HAP-1 (cell line): ENCODE measurements around the gene GPR156.

Experiments used
- DNase-seq, 2 experiments: peaks; one replicate each; pipeline ENCODE4 v3.0.0-alpha.2; 2016 to 2020; ENCODE audit warnings: low spot score in 2 of 2
- H3K27me3 ChIP-seq: fragments of 250-450 bp; sonication (Bioruptor Pico); 2 replicates; pipeline ENCODE4 v1.5.1; 2020; ENCODE audit warnings: low read depth, mild to moderate bottlenecking, moderate library complexity
- H3K36me3 ChIP-seq: fragments of 250-450 bp; sonication (Bioruptor Pico); replicated peaks from 2 replicates; pipeline ENCODE4 v1.5.1; 2020; ENCODE audit warnings: mild to moderate bottlenecking
- H3K4me1 ChIP-seq: fragments of 250-450 bp; sonication (Bioruptor Pico); 2 replicates; pipeline ENCODE4 v1.5.1; 2020; ENCODE audit warnings: mild to moderate bottlenecking
- H3K4me3 ChIP-seq: fragments of 250-450 bp; sonication (Bioruptor Pico); 2 replicates; pipeline ENCODE4 v1.5.1; 2020; ENCODE audit warnings: mild to moderate bottlenecking, moderate library complexity
- H3K9me3 ChIP-seq: fragments of 250-450 bp; sonication (Bioruptor Pico); 2 replicates; pipeline ENCODE4 v1.5.1; 2020; ENCODE audit warnings: mild to moderate bottlenecking, moderate library complexity
- in situ Hi-C: fragments of 300-500 bp; cut with MboI; formaldehyde crosslinking; loops from 3 replicates; pipeline ENCODE4 v1.14.3; 2020; ENCODE audit warnings: low sequenced_read_pairs, inconsistent platforms, mixed read lengths

Gene GPR156

GRCh38 chr3:120140098-120140742, 144.8 kb downstream of the GPR156 start:
- no peak overlapping the region for H3K4me3 ChIP-seq
- H3K36me3 ChIP-seq, result no peaks in the 10 kb centered on the region
- H3K9me3 ChIP-seq, result no peaks in the 10 kb centered on the region
- H3K27me3 ChIP-seq, result no peaks in the 10 kb centered on the region
- in situ Hi-C loops, result no loop called here
- no peaks in the 10 kb centered on the region for H3K4me1 ChIP-seq
- no peak for DNase-seq

GRCh38 chr3:120139140-120139539, 145.9 kb downstream of the GPR156 start:
- Histone ChIP-seq H3K36me3 (no peaks in the 10 kb centered on the region), H3K4me3 (no peak overlapping the region), H3K4me1 (no peaks in the 10 kb centered on the region), H3K27me3 (no peaks in the 10 kb centered on the region), H3K9me3 (no peaks in the 10 kb centered on the region)
- DNase-seq, result no peak
- in situ Hi-C loops, result no loop called here

GRCh38 chr3:120137548-120137947, 147.5 kb downstream of the GPR156 start:
- Histone ChIP-seq H3K9me3 (no peaks in the 10 kb centered on the region), H3K36me3 (no peaks in the 10 kb centered on the region), H3K4me1 (no peaks in the 10 kb centered on the region), H3K4me3 (no peak overlapping the region), H3K27me3 (no peaks in the 10 kb centered on the region)
- in situ Hi-C loops, result no loop called here
- no peak for DNase-seq

- in situ Hi-C loops, result no loop called here
- H3K36me3 ChIP-seq, result no peaks in the 10 kb centered on the region
- H3K4me1 ChIP-seq, result no peaks in the 10 kb centered on the region
- H3K27me3 ChIP-seq, result no peaks in the 10 kb centered on the region
- no peak overlapping the region for H3K4me3 ChIP-seq
- no peaks in the 10 kb centered on the region for H3K9me3 ChIP-seq
- no peak for DNase-seq
These were observed 154.4 kb downstream of the GPR156 start for GRCh38 chr3:120130656-120131055.

GRCh38 chr3:120129718-120130513, 155.1 kb downstream of the GPR156 start:
- Histone ChIP-seq H3K36me3 (no peaks in the 10 kb centered on the region), H3K9me3 (no peaks in the 10 kb centered on the region), H3K27me3 (no peaks in the 10 kb centered on the region), H3K4me1 (no peaks in the 10 kb centered on the region), H3K4me3 (no peak overlapping the region)
- in situ Hi-C loops, result no loop called here
- no peak for DNase-seq

- Histone ChIP-seq H3K4me1 (no peaks in the 10 kb centered on the region), H3K27me3 (no peaks in the 10 kb centered on the region), H3K9me3 (no peaks in the 10 kb centered on the region), H3K36me3 (no peaks in the 10 kb centered on the region), H3K4me3 (no peak overlapping the region)
- in situ Hi-C loops, result no loop called here
- DNase-seq, result no peak
These were observed 156.0 kb downstream of the GPR156 start for GRCh38 chr3:120129051-120129450.

GRCh38 chr3:120125992-120126391, 159.0 kb downstream of the GPR156 start:
- DNase-seq, result no peak
- Histone ChIP-seq H3K4me1 (no peaks in the 10 kb centered on the region), H3K4me3 (no peak overlapping the region), H3K9me3 (no peaks in the 10 kb centered on the region), H3K27me3 (no peaks in the 10 kb centered on the region), H3K36me3 (no peaks in the 10 kb centered on the region)
- in situ Hi-C loops, result no loop called here

- DNase-seq, result no peak
- H3K4me1 ChIP-seq, result no peaks in the 10 kb centered on the region
- in situ Hi-C loops, result no loop called here
- no peaks in the 10 kb centered on the region for H3K36me3 ChIP-seq
- H3K9me3 ChIP-seq, result no peaks in the 10 kb centered on the region; the same call in 1 of the 2 replicates
- no peak overlapping the region for H3K4me3 ChIP-seq
- H3K27me3 ChIP-seq, result no peaks in the 10 kb centered on the region
These were observed 165.0 kb downstream of the GPR156 start for GRCh38 chr3:120119846-120120510.
